Hepatocyte (in vitro differentiated cells): Measurements from ENCODE around the gene FGF10. TPM values are rescaled to one million over a fixed set of nuclear protein-coding genes. Genes with fewer than 3 reads are reported as not detected.
A peak's percentile ranks its signal among the peaks of the same experiment; 100 is the strongest.

Experiments
- DNase-seq: peaks from one replicate; pipeline ENCODE4 v3.0.0-alpha.2; 2016; ENCODE audit warnings: low spot score
- H2AFZ ChIP-seq: fragments of 200-600 bp; sonication (generic); 2 replicates; pipeline ENCODE4 v1.6.0; 2016; ENCODE audit warnings: antibody characterized with exemption, mild to moderate bottlenecking
- H3K27ac ChIP-seq: fragments of 200-600 bp; sonication (generic); 2 replicates; pipeline ENCODE4 v1.5.1; 2016; ENCODE audit warnings: mild to moderate bottlenecking
- H3K27me3 ChIP-seq: fragments of 200-600 bp; sonication (generic); 2 replicates; pipeline ENCODE4 v1.6.1; 2016
- H3K36me3 ChIP-seq: fragments of 200-600 bp; sonication (generic); replicated peaks from 2 replicates; pipeline ENCODE4 v1.5.1; 2016; ENCODE audit warnings: low read depth; ENCODE audit not compliant: insufficient read depth
- H3K4me1 ChIP-seq: fragments of 200-600 bp; sonication (generic); 2 replicates; pipeline ENCODE4 v1.5.1; 2016; ENCODE audit warnings: mild to moderate bottlenecking, moderate library complexity; ENCODE audit not compliant: insufficient read depth
- H3K4me2 ChIP-seq: fragments of 200-600 bp; sonication (generic); 2 replicates; pipeline ENCODE4 v1.6.0; 2016
- H3K4me3 ChIP-seq: fragments of 200-600 bp; sonication (generic); 2 replicates; pipeline ENCODE4 v1.5.1; 2016; ENCODE audit warnings: mild to moderate bottlenecking
- H3K79me2 ChIP-seq: fragments of 200-600 bp; sonication (generic); 2 replicates; pipeline ENCODE4 v1.6.0; 2017; ENCODE audit warnings: mild to moderate bottlenecking
- H3K9me2 ChIP-seq: fragments of 200-600 bp; sonication (generic); replicated peaks from 2 replicates; pipeline ENCODE4 v1.6.0; 2017; ENCODE audit warnings: mild to moderate bottlenecking; ENCODE audit not compliant: insufficient read depth
- H3K9me3 ChIP-seq: fragments of 200-600 bp; sonication (generic); 2 replicates; pipeline ENCODE4 v1.5.1; 2016; ENCODE audit warnings: low read depth, mild to moderate bottlenecking
- H4K20me1 ChIP-seq: fragments of 200-600 bp; sonication (generic); 2 replicates; pipeline ENCODE4 v1.6.0; 2016; ENCODE audit warnings: mild to moderate bottlenecking; ENCODE audit not compliant: insufficient read depth, poor library complexity, severe bottlenecking
- CTCF ChIP-seq: fragments of 200-600 bp; sonication (generic); IDR thresholded peaks from 2 replicates; pipeline ENCODE4 v1.5.1; 2016; ENCODE audit warnings: antibody characterized with exemption, mild to moderate bottlenecking; ENCODE audit not compliant: poor library complexity
- EZH2 ChIP-seq: fragments of 200-600 bp; sonication (generic); IDR thresholded peaks from 2 replicates; pipeline ENCODE4 v1.6.1; 2016; ENCODE audit warnings: antibody characterized with exemption, mild to moderate bottlenecking, borderline replicate concordance
- EZH2phosphoT487 ChIP-seq: fragments of 200-600 bp; sonication (generic); IDR thresholded peaks from one replicate; pipeline ENCODE4 v1.6.1; 2018; ENCODE audit warnings: antibody characterized with exemption, mild to moderate bottlenecking, low read depth, moderate library complexity; ENCODE audit not compliant: unreplicated experiment, severe bottlenecking
- WGBS: methylation state at CpG from one replicate; pipeline ENCODE4 v1.1.6; 2016; ENCODE audit warnings: low lambda C conversion rate; ENCODE audit errors: missing lambda C conversion rate; 5-methylcytosine and 5-hydroxymethylcytosine counted together
- polyA plus RNA-seq: library from polyadenylated mRNA; unstranded; fragments of >200 nt; fragmentation: Nextera tagmentation; extraction: Ambion mirVana; gene quantifications from 2 replicates; pipeline ENCODE4 v1.2.1, GENCODE V29; 2016
- total RNA-seq: library from RNA; depleted of rRNA; stranded (reverse); fragments of >200 nt; gene quantifications from 2 replicates; pipeline ENCODE4 v1.2.3, GENCODE V29; 2014

Gene FGF10
- total and polyA plus RNA-seq, 2 experiments from 2014 or later: 5.1 to 6.1 TPM

GRCh38 chr5:44387406-44387805, 1.8 kb downstream of the FGF10 start:
- peaks cover 67% of the 10 kb centered on the region for H3K27me3 ChIP-seq
- no peaks in the 10 kb centered on the region for H3K9me3 ChIP-seq
- H3K4me2 ChIP-seq: peak overlapping the region; percentile 92
- TF ChIP-seq CTCF: no peak
- TF ChIP-seq EZH2phosphoT487: no peak
- no peak for TF ChIP-seq EZH2
- 21% methylated on average over 3 of the region's 3 CpGs for WGBS
- H3K4me3 ChIP-seq: peak overlapping the region; percentile 55
- no peaks in the 10 kb centered on the region for H4K20me1 ChIP-seq
- no peaks in the 10 kb centered on the region for H3K79me2 ChIP-seq
- H3K27ac ChIP-seq: peak overlapping the region; percentile 40
- no peaks in the 10 kb centered on the region for H3K36me3 ChIP-seq
- no peaks in the 10 kb centered on the region for H3K9me2 ChIP-seq
- H2AFZ ChIP-seq: no peak overlapping the region
- DNase-seq: no peak
- H3K4me1 ChIP-seq: no peaks in the 10 kb centered on the region

GRCh38 chr5:44385291-44385900, 3.8 kb downstream of the FGF10 start:
- H3K36me3 ChIP-seq: no peaks in the 10 kb centered on the region
- peaks cover 50% of the 10 kb centered on the region for H3K27me3 ChIP-seq
- no peaks in the 10 kb centered on the region for H4K20me1 ChIP-seq
- H3K9me3 ChIP-seq: no peaks in the 10 kb centered on the region
- H2AFZ ChIP-seq: no peak overlapping the region
- H3K4me3 ChIP-seq: no peak overlapping the region
- DNase-seq: no peak
- no peak overlapping the region for H3K27ac ChIP-seq
- H3K4me1 ChIP-seq: no peaks in the 10 kb centered on the region
- H3K79me2 ChIP-seq: no peaks in the 10 kb centered on the region
- no peak for TF ChIP-seq EZH2
- TF ChIP-seq EZH2phosphoT487: no peak
- no peak for TF ChIP-seq CTCF
- WGBS: 74% methylated on average over 4 of the region's 4 CpGs
- H3K4me2 ChIP-seq: peak overlapping the region; percentile 92
- no peaks in the 10 kb centered on the region for H3K9me2 ChIP-seq

- H3K4me2 ChIP-seq: peak overlapping the region; percentile 92
- no peaks in the 10 kb centered on the region for H3K79me2 ChIP-seq
- no peaks in the 10 kb centered on the region for H3K4me1 ChIP-seq
- no peak for TF ChIP-seq EZH2phosphoT487
- no peak for TF ChIP-seq EZH2
- TF ChIP-seq CTCF: no peak
- 39% methylated on average over 1 of the region's 1 CpG for WGBS
- H4K20me1 ChIP-seq: no peaks in the 10 kb centered on the region
- H3K9me3 ChIP-seq: no peaks in the 10 kb centered on the region
- no peaks in the 10 kb centered on the region for H3K9me2 ChIP-seq
- H2AFZ ChIP-seq: no peak overlapping the region
- H3K27me3 ChIP-seq: peaks cover 44% of the 10 kb centered on the region
- DNase-seq: no peak
- no peaks in the 10 kb centered on the region for H3K36me3 ChIP-seq
- H3K27ac ChIP-seq: no peak overlapping the region
- H3K4me3 ChIP-seq: no peak overlapping the region
Observed at GRCh38 chr5:44384816-44385215, 4.4 kb downstream of the FGF10 start.
